HG02642 (cell line): ENCODE data around the gene KLHL5.
"Not testable (repeated sequence)": the region's sequence is repeated elsewhere in the genome, so short reads cannot be mapped to it uniquely, and the experiment has no call there.

Source experiments
- ATAC-seq: cut with Tn5 transposase; IDR thresholded peaks from one replicate; pipeline ENCODE4 v1.9.1; 2021; ENCODE audit warnings: mild to moderate bottlenecking; ENCODE audit not compliant: unreplicated experiment, poor library complexity

The KLHL5 gene

GRCh38 chr4:39096847-39097246, 34.8 kb downstream of the KLHL5 start:
- no peak for ATAC-seq

- no peak for ATAC-seq
These were observed 35.3 kb downstream of the KLHL5 start for GRCh38 chr4:39097290-39097689.

GRCh38 chr4:39102297-39102696, 40.3 kb downstream of the KLHL5 start:
- ATAC-seq, result no peak

GRCh38 chr4:39103291-39103690, 41.3 kb downstream of the KLHL5 start:
- no peak for ATAC-seq

- ATAC-seq, result no peak
These were observed 42.2 kb downstream of the KLHL5 start for GRCh38 chr4:39104255-39104654.

GRCh38 chr4:39106011-39106410, 44.0 kb downstream of the KLHL5 start:
- ATAC-seq, result no peak

- ATAC-seq, result no peak
These were observed 52.4 kb downstream of the KLHL5 start for GRCh38 chr4:39114436-39114835.

GRCh38 chr4:39118034-39118658, 56.1 kb downstream of the KLHL5 start:
- no peak for ATAC-seq

GRCh38 chr4:39120418-39120817, 58.4 kb downstream of the KLHL5 start:
- ATAC-seq, result no peak

GRCh38 chr4:39124885-39125599, 63.0 kb downstream of the KLHL5 start:
- ATAC-seq, result peak; percentile 80

- ATAC-seq, result no peak
These were observed 63.6 kb downstream of the KLHL5 start for GRCh38 chr4:39125600-39125985.

- ATAC-seq, result no peak
These were observed 64.4 kb downstream of the KLHL5 start for GRCh38 chr4:39126256-39127095.

- ATAC-seq, result no peak
These were observed 71.6 kb downstream of the KLHL5 start for GRCh38 chr4:39133623-39134022.

- no peak for ATAC-seq
These were observed 72.8 kb downstream of the KLHL5 start for GRCh38 chr4:39134683-39135306.

GRCh38 chr4:39138227-39138626, 76.2 kb downstream of the KLHL5 start:
- not testable (repeated sequence) for ATAC-seq

GRCh38 chr4:39146211-39146610, 84.2 kb downstream of the KLHL5 start:
- ATAC-seq, result no peak

GRCh38 chr4:39154009-39154408, 92.0 kb downstream of the KLHL5 start:
- ATAC-seq, result no peak

GRCh38 chr4:39157520-39157919, 95.5 kb downstream of the KLHL5 start:
- no peak for ATAC-seq

GRCh38 chr4:39166177-39166576, 104.1 kb downstream of the KLHL5 start:
- ATAC-seq, result peak; percentile 36

- ATAC-seq, result peak; percentile 54
These were observed 104.6 kb downstream of the KLHL5 start for GRCh38 chr4:39166669-39167068.

- no peak for ATAC-seq
These were observed 107.4 kb downstream of the KLHL5 start for GRCh38 chr4:39169426-39169825.
